HG03460 (cell line): Measurements from ENCODE around the gene CYP4F11.
"Not testable (repeated sequence)": the region's sequence is repeated elsewhere in the genome, so short reads cannot be mapped to it uniquely, and the experiment has no call there.

ENCODE experiments used
- ATAC-seq: cut with Tn5 transposase; IDR thresholded peaks from one replicate; pipeline ENCODE4 v1.9.1; 2021; ENCODE audit not compliant: unreplicated experiment

CYP4F11 gene

GRCh38 chr19:15934332-15935078, at the start of gene CYP4F11:
Gene CYP4F11, minus strand, starts transcription at chr19:15934529. Its CDS starts 121 bp downstream, at chr19:15934408.
- no peak for ATAC-seq

GRCh38 chr19:15979293-15979692, 45.0 kb upstream of the CYP4F11 start:
- no peak for ATAC-seq

GRCh38 chr19:15977690-15978089, 43.4 kb upstream of the CYP4F11 start:
- ATAC-seq, result no peak

GRCh38 chr19:15976836-15977689, 42.7 kb upstream of the CYP4F11 start:
- no peak for ATAC-seq

GRCh38 chr19:15974856-15975255, 40.5 kb upstream of the CYP4F11 start:
- no peak for ATAC-seq

- not testable (repeated sequence) for ATAC-seq
Measured at GRCh38 chr19:15972043-15972442, 37.7 kb upstream of the CYP4F11 start.

- ATAC-seq, result no peak
Measured at GRCh38 chr19:15971224-15971780, 37.0 kb upstream of the CYP4F11 start.

GRCh38 chr19:15964231-15964630, 29.9 kb upstream of the CYP4F11 start:
- no peak for ATAC-seq

- ATAC-seq, result no peak
Measured at GRCh38 chr19:15962319-15962718, 28.0 kb upstream of the CYP4F11 start.

- no peak for ATAC-seq
Measured at GRCh38 chr19:15954820-15955219, 20.5 kb upstream of the CYP4F11 start.

GRCh38 chr19:15948223-15949058, 14.1 kb upstream of the CYP4F11 start, which contains the start of gene OR10H4:
Gene OR10H4, plus strand, starts transcription at chr19:15949008. Its CDS starts 0 bp downstream, at chr19:15949008.
- ATAC-seq, result no peak

- ATAC-seq, result no peak
Measured at GRCh38 chr19:15945301-15945700, 11.0 kb upstream of the CYP4F11 start.

- ATAC-seq, result no peak
Measured at GRCh38 chr19:15944401-15944800, 10.1 kb upstream of the CYP4F11 start.

GRCh38 chr19:15937771-15938170, 3.4 kb upstream of the CYP4F11 start:
- no peak for ATAC-seq

- ATAC-seq, result no peak
Measured at GRCh38 chr19:15936950-15937349, 2.6 kb upstream of the CYP4F11 start.

GRCh38 chr19:15936173-15936572, 1.8 kb upstream of the CYP4F11 start:
- ATAC-seq, result no peak

GRCh38 chr19:15935167-15935702, 906 bp upstream of the CYP4F11 start:
- ATAC-seq, result no peak

- ATAC-seq, result not testable (repeated sequence)
Measured at GRCh38 chr19:15933761-15934331, 483 bp downstream of the CYP4F11 start.

- ATAC-seq, result no peak
Measured at GRCh38 chr19:15928321-15928720, 6.0 kb downstream of the CYP4F11 start.

GRCh38 chr19:15926484-15926883, 7.8 kb downstream of the CYP4F11 start:
- no peak for ATAC-seq
